DND-41 (cell line): ENCODE measurements around the gene TRIM58.

Source experiments
- ATAC-seq: fragments of 200-7000 bp; cut with Tn5 transposase; 3 replicates; pipeline ENCODE4 v1.9.1; 2021; ENCODE audit warnings: low read depth; ENCODE audit not compliant: insufficient read depth
- DNase-seq: peaks from one replicate; pipeline ENCODE4 v3.0.0-alpha.2; 2020
- H2AFZ ChIP-seq: 2 replicates; pipeline ENCODE4 v1.6.0; 2012; ENCODE audit warnings: low read depth, low read length
- H3K27ac ChIP-seq: 2 replicates; pipeline ENCODE4 v1.5.1; 2012; ENCODE audit warnings: low read length, inconsistent platforms
- H3K27me3 ChIP-seq: fragments of 200-600 bp; sonication (generic); 2 replicates; pipeline ENCODE4 v1.6.0; 2012; ENCODE audit warnings: low read length, mild to moderate bottlenecking, inconsistent platforms; ENCODE audit not compliant: insufficient read depth, poor library complexity
- H3K36me3 ChIP-seq: 2 replicates; pipeline ENCODE4 v1.5.1; 2012; ENCODE audit warnings: low read length, inconsistent platforms; ENCODE audit not compliant: insufficient read depth
- H3K4me1 ChIP-seq: 2 replicates; pipeline ENCODE4 v1.5.1; 2012; ENCODE audit warnings: mild to moderate bottlenecking, low read length; ENCODE audit not compliant: insufficient read depth
- H3K4me2 ChIP-seq: 2 replicates; pipeline ENCODE4 v1.6.0; 2012; ENCODE audit warnings: mild to moderate bottlenecking, moderate library complexity, low read length, inconsistent platforms; ENCODE audit not compliant: insufficient read depth
- H3K4me3 ChIP-seq, 2 experiments: fragments of 200-600 bp in 1 of 2; shearing (Covaris generic) in 1 of 2; 2 replicates each; pipeline ENCODE4 v1.5.1; 2012 to 2016; ENCODE audit warnings: inconsistent platforms in 2 of 2, low read length in 2 of 2, mild to moderate bottlenecking in 2 of 2, low read depth in 1 of 2, moderate library complexity in 1 of 2
- H3K79me2 ChIP-seq: 2 replicates; pipeline ENCODE4 v1.6.0; 2012; ENCODE audit warnings: low read length, inconsistent platforms; ENCODE audit not compliant: insufficient read depth
- H3K9ac ChIP-seq: 2 replicates; pipeline ENCODE4 v1.6.0; 2012; ENCODE audit warnings: low read depth, mild to moderate bottlenecking, inconsistent platforms, low read length, moderate library complexity
- H3K9me3 ChIP-seq: 2 replicates; pipeline ENCODE4 v1.5.1; 2012; ENCODE audit warnings: low read length, moderate library complexity, mild to moderate bottlenecking, inconsistent platforms; ENCODE audit not compliant: insufficient read depth, severe bottlenecking
- H4K20me1 ChIP-seq: 2 replicates; pipeline ENCODE4 v1.6.0; 2012; ENCODE audit warnings: low read length; ENCODE audit not compliant: insufficient read depth
- CTCF ChIP-seq: IDR thresholded peaks from 2 replicates; pipeline ENCODE4 v1.5.1; 2012; ENCODE audit warnings: borderline replicate concordance, low read length, moderate library complexity, mild to moderate bottlenecking; ENCODE audit not compliant: poor library complexity, severe bottlenecking; ENCODE audit errors: extremely low read depth
- EZH2 ChIP-seq: IDR thresholded peaks from 3 replicates; pipeline ENCODE4 v1.6.1; 2012; ENCODE audit warnings: borderline replicate concordance, low read depth, mild to moderate bottlenecking, moderate library complexity, low read length, inconsistent platforms; ENCODE audit not compliant: severe bottlenecking

Gene TRIM58

GRCh38 chr1:247841796-247842195 lies 15.2 kb upstream of the TRIM58 start, which contains the start of gene OR11L1:
Gene OR11L1, minus strand, starts transcription at chr1:247841896. Its CDS starts 0 bp downstream, at chr1:247841896.
- ATAC-seq (no peak), DNase-seq (no peak)
- Histone ChIP-seq H3K79me2 (no peaks in the 10 kb centered on the region), H4K20me1 (no peaks in the 10 kb centered on the region), H3K9ac (no peak within 1 kb of the TSS), H3K27me3 (no peaks in the 10 kb centered on the region), H3K4me1 (no peaks in the 10 kb centered on the region), H3K9me3 (no peaks in the 10 kb centered on the region), H2AFZ (no peak within 1 kb of the TSS), H3K36me3 (no peaks in the 10 kb centered on the region), H3K27ac (no peak within 1 kb of the TSS), H3K4me3 (no peak within 1 kb of the TSS), H3K4me2 (no peak within 1 kb of the TSS)
- no peak for TF ChIP-seq CTCF

GRCh38 chr1:247843411-247843810 lies 13.6 kb upstream of the TRIM58 start:
- ATAC-seq (no peak), DNase-seq (no peak)
- Histone ChIP-seq H2AFZ (no peak overlapping the region), H3K27me3 (no peaks in the 10 kb centered on the region), H4K20me1 (no peaks in the 10 kb centered on the region), H3K9me3 (no peaks in the 10 kb centered on the region), H3K4me1 (no peaks in the 10 kb centered on the region), H3K4me3 (no peak overlapping the region), H3K79me2 (no peaks in the 10 kb centered on the region), H3K36me3 (no peaks in the 10 kb centered on the region), H3K27ac (no peak overlapping the region), H3K9ac (no peak overlapping the region), H3K4me2 (no peak overlapping the region)
- TF ChIP-seq CTCF (no peak), EZH2 (no peak)

GRCh38 chr1:247845011-247845692 lies 11.8 kb upstream of the TRIM58 start:
- Histone ChIP-seq H2AFZ (no peak overlapping the region), H4K20me1 (no peaks in the 10 kb centered on the region), H3K4me1 (no peaks in the 10 kb centered on the region), H3K9ac (no peak overlapping the region), H3K36me3 (no peaks in the 10 kb centered on the region), H3K4me3 (no peak overlapping the region), H3K9me3 (no peaks in the 10 kb centered on the region), H3K4me2 (no peak overlapping the region), H3K27me3 (no peaks in the 10 kb centered on the region), H3K27ac (no peak overlapping the region), H3K79me2 (no peaks in the 10 kb centered on the region)
- TF ChIP-seq CTCF: no peak
- TF ChIP-seq EZH2: no peak
- ATAC-seq: no peak
- no peak for DNase-seq

GRCh38 chr1:247845693-247846017 lies 11.3 kb upstream of the TRIM58 start:
- Histone ChIP-seq H3K79me2 (no peaks in the 10 kb centered on the region), H3K9ac (no peak overlapping the region), H3K4me2 (no peak overlapping the region), H3K4me3 (no peak overlapping the region), H3K27me3 (no peaks in the 10 kb centered on the region), H3K36me3 (no peaks in the 10 kb centered on the region), H4K20me1 (no peaks in the 10 kb centered on the region), H3K27ac (no peak overlapping the region), H3K9me3 (no peaks in the 10 kb centered on the region), H2AFZ (no peak overlapping the region), H3K4me1 (no peaks in the 10 kb centered on the region)
- TF ChIP-seq CTCF: no peak
- no peak for TF ChIP-seq EZH2
- DNase-seq: no peak
- no peak for ATAC-seq
